Amniotic epithelial cell (primary cell): ENCODE results near the gene SLC6A6.

ENCODE experiments used
- DNase-seq: peaks from one replicate; pipeline ENCODE4 v3.0.0-alpha.2; 2010; ENCODE audit warnings: low read depth

The SLC6A6 gene

GRCh38 chr3:14454639-14455310 is 52.4 kb downstream of the SLC6A6 start:
- DNase-seq, result no peak

- no peak for DNase-seq
Observed at GRCh38 chr3:14455571-14456317, 53.3 kb downstream of the SLC6A6 start.

- DNase-seq, result no peak
Observed at GRCh38 chr3:14456794-14457193, 54.4 kb downstream of the SLC6A6 start.

- DNase-seq, result no peak
Observed at GRCh38 chr3:14457481-14457880, 55.1 kb downstream of the SLC6A6 start.

GRCh38 chr3:14457999-14458398 is 55.6 kb downstream of the SLC6A6 start:
- DNase-seq, result peak; percentile 31

GRCh38 chr3:14458434-14459275 is 56.2 kb downstream of the SLC6A6 start:
- no peak for DNase-seq

- no peak for DNase-seq
Observed at GRCh38 chr3:14459384-14459783, 57.0 kb downstream of the SLC6A6 start.

GRCh38 chr3:14459787-14460186 is 57.4 kb downstream of the SLC6A6 start:
- no peak for DNase-seq

- DNase-seq, result peak; percentile 61
Observed at GRCh38 chr3:14460342-14461005, 58.1 kb downstream of the SLC6A6 start.

- DNase-seq, result no peak
Observed at GRCh38 chr3:14461006-14461747, 58.8 kb downstream of the SLC6A6 start.

GRCh38 chr3:14461748-14462324 is 59.4 kb downstream of the SLC6A6 start:
- peak; percentile 62 for DNase-seq

- DNase-seq, result peak; percentile 30
Observed at GRCh38 chr3:14462738-14463137, 60.3 kb downstream of the SLC6A6 start.

GRCh38 chr3:14463330-14464140 is 61.1 kb downstream of the SLC6A6 start:
- no peak for DNase-seq

- DNase-seq, result no peak
Observed at GRCh38 chr3:14464141-14464465, 61.7 kb downstream of the SLC6A6 start.

- DNase-seq, result no peak
Observed at GRCh38 chr3:14464521-14464920, 62.1 kb downstream of the SLC6A6 start.

- DNase-seq, result no peak
Observed at GRCh38 chr3:14465425-14465824, 63.0 kb downstream of the SLC6A6 start.

GRCh38 chr3:14466179-14466903 is 63.9 kb downstream of the SLC6A6 start:
- no peak for DNase-seq

GRCh38 chr3:14467814-14468620 is 65.6 kb downstream of the SLC6A6 start:
- peak; percentile 33 for DNase-seq

- no peak for DNase-seq
Observed at GRCh38 chr3:14468621-14468981, 66.2 kb downstream of the SLC6A6 start.
